NB4 (cell line): ENCODE results near the gene SERGEF.

Experiments used
- CTCF ChIP-seq: IDR thresholded peaks from one replicate; pipeline ENCODE4 v1.5.1; 2012; ENCODE audit warnings: low read depth, low read length
- MAX ChIP-seq: IDR thresholded peaks from 2 replicates; pipeline ENCODE4 v1.6.1; 2011; ENCODE audit warnings: low read depth, low read length
- MYC ChIP-seq: IDR thresholded peaks from 2 replicates; pipeline ENCODE4 v1.6.1; 2011; ENCODE audit warnings: low read depth, low read length
- POLR2A ChIP-seq: IDR thresholded peaks from 2 replicates; pipeline ENCODE4 v1.6.1; 2011; ENCODE audit warnings: mild to moderate bottlenecking; ENCODE audit not compliant: insufficient read length; ENCODE audit errors: extremely low read depth

GRCh38 chr11:17741487-17741886, 271.4 kb downstream of the SERGEF start:
- TF ChIP-seq CTCF (no peak), POLR2A (no peak), MYC (no peak), MAX (no peak)
